Activated CD8-positive, alpha-beta T cell treated with anti-CD3 and anti-CD28 coated beads, Interleukin-2, amount 10 ng/mL, durations not matched to agents 7 days and 5 days (primary cell): Measurements from ENCODE around the gene PPP1R9B. TPM values are rescaled to one million over a fixed set of nuclear protein-coding genes. Genes with fewer than 3 reads are reported as not detected.

ENCODE experiments used
- ATAC-seq: fragments of 150-1000 bp; cut with Tn5 transposase; one replicate; pipeline ENCODE4 v1.10.0; 2021; ENCODE audit warnings: moderate library complexity
- CTCF ChIA-PET: fragments of 350-600 bp; sonication (Branson Sonifier 250); formaldehyde crosslinking; loops from one replicate; lab custom pipeline; 2021; ENCODE audit warnings: antibody characterized with exemption; lab: Charles Lee
- POLR2A ChIA-PET: fragments of 350-600 bp; sonication (Branson Sonifier 250); formaldehyde crosslinking; loops from one replicate; lab custom pipeline; 2021; ENCODE audit warnings: antibody characterized with exemption; lab: Charles Lee
- DNase-seq: peaks from one replicate; pipeline ENCODE4 v3.0.0-alpha.2; 2020
- H3K27ac Mint-ChIP-seq: one replicate; pipeline ENCODE4 v1.8.0; 2021; ENCODE audit warnings: mild to moderate bottlenecking, mixed read lengths
- H3K27me3 Mint-ChIP-seq: one replicate; pipeline ENCODE4 v1.8.0; 2021; ENCODE audit warnings: low read depth, mixed read lengths
- H3K36me3 Mint-ChIP-seq: one replicate; pipeline ENCODE4 v1.8.0; 2021; ENCODE audit warnings: low read depth, mixed read lengths
- H3K4me1 Mint-ChIP-seq: one replicate; pipeline ENCODE4 v1.8.0; 2021; ENCODE audit warnings: low read depth, mixed read lengths
- H3K4me3 Mint-ChIP-seq: one replicate; pipeline ENCODE4 v1.8.0; 2021; ENCODE audit warnings: mild to moderate bottlenecking, mixed read lengths
- H3K9me3 Mint-ChIP-seq: one replicate; pipeline ENCODE4 v1.8.0; 2022; ENCODE audit warnings: mixed read lengths; ENCODE audit not compliant: insufficient read depth
- total RNA-seq, 2 experiments: library from RNA; stranded (reverse); gene quantifications; one replicate each; pipeline ENCODE4 v1.2.3, GENCODE V29; 2021

The PPP1R9B gene
- total RNA-seq, 2 experiments from 2014 or later: 113 to 115 TPM

- Mint-ChIP-seq H3K27ac (no peak overlapping the region), H3K27me3 (no peaks in the 10 kb centered on the region), H3K4me3 (no peak overlapping the region), H3K4me1 (peaks cover 34% of the 10 kb centered on the region), H3K36me3 (peaks cover 2% of the 10 kb centered on the region), H3K9me3 (no peaks in the 10 kb centered on the region)
- DNase-seq (no peak), ATAC-seq (no peak)
- ChIA-PET CTCF (interaction anchor here (1.3 to 11.0 kb wide), 3 partner anchors 11 to 101 kb away, joined by 4 to 115 read pairs (median 24); no protein-coding TSS in a partner anchor), POLR2A (no interaction called here)
Measured at GRCh38 chr17:50098583-50098982, 51.9 kb downstream of the PPP1R9B start.

- ChIA-PET POLR2A (no interaction called here), CTCF (interaction anchor here (1.0 to 11.0 kb wide), 5 partner anchors 11 to 102 kb away, joined by 3 to 115 read pairs (median 4); no protein-coding TSS in a partner anchor)
- no peaks in the 10 kb centered on the region for H3K9me3 Mint-ChIP-seq
- H3K27me3 Mint-ChIP-seq: peaks cover 2% of the 10 kb centered on the region
- H3K4me3 Mint-ChIP-seq: no peak overlapping the region
- peaks cover 2% of the 10 kb centered on the region for H3K36me3 Mint-ChIP-seq
- H3K4me1 Mint-ChIP-seq: peaks cover 34% of the 10 kb centered on the region
- ATAC-seq: no peak
- H3K27ac Mint-ChIP-seq: peak overlapping the region; percentile 16
- DNase-seq: no peak
Measured at GRCh38 chr17:50097926-50098325, 52.6 kb downstream of the PPP1R9B start.

- ChIA-PET CTCF (interaction anchor here (1.0 to 11.0 kb wide), 5 partner anchors 10 to 102 kb away, joined by 3 to 115 read pairs (median 4); no protein-coding TSS in a partner anchor), POLR2A (no interaction called here)
- peaks cover 2% of the 10 kb centered on the region for H3K36me3 Mint-ChIP-seq
- H3K27me3 Mint-ChIP-seq: peaks cover 2% of the 10 kb centered on the region
- no peak overlapping the region for H3K27ac Mint-ChIP-seq
- no peak for ATAC-seq
- H3K4me1 Mint-ChIP-seq: peaks cover 34% of the 10 kb centered on the region
- H3K9me3 Mint-ChIP-seq: no peaks in the 10 kb centered on the region
- no peak for DNase-seq
- H3K4me3 Mint-ChIP-seq: no peak overlapping the region
Measured at GRCh38 chr17:50097455-50097854, 53.0 kb downstream of the PPP1R9B start.

- peaks cover 34% of the 10 kb centered on the region for H3K4me1 Mint-ChIP-seq
- peaks cover 2% of the 10 kb centered on the region for H3K27me3 Mint-ChIP-seq
- ChIA-PET POLR2A (no interaction called here), CTCF (interaction anchor here (1.1 to 11.0 kb wide), 3 partner anchors 9 to 42 kb away, joined by 3 to 115 read pairs (median 24); no protein-coding TSS in a partner anchor)
- H3K4me3 Mint-ChIP-seq: peak overlapping the region; percentile 86
- no peak for DNase-seq
- H3K9me3 Mint-ChIP-seq: no peaks in the 10 kb centered on the region
- no peak for ATAC-seq
- H3K27ac Mint-ChIP-seq: no peak overlapping the region
- H3K36me3 Mint-ChIP-seq: peaks cover 2% of the 10 kb centered on the region
Measured at GRCh38 chr17:50096758-50097157, 53.7 kb downstream of the PPP1R9B start.

GRCh38 chr17:50096092-50096491 is 54.4 kb downstream of the PPP1R9B start:
- Mint-ChIP-seq H3K27ac (no peak overlapping the region), H3K4me1 (peaks cover 34% of the 10 kb centered on the region), H3K9me3 (no peaks in the 10 kb centered on the region), H3K27me3 (peaks cover 2% of the 10 kb centered on the region), H3K36me3 (peaks cover 2% of the 10 kb centered on the region), H3K4me3 (peak overlapping the region; percentile 86)
- POLR2A ChIA-PET: no interaction called here
- DNase-seq (no peak), ATAC-seq (no peak)
- CTCF ChIA-PET: interaction anchor here (1.1 to 11.0 kb wide), 3 partner anchors 9 to 43 kb away, joined by 3 to 115 read pairs (median 24); no protein-coding TSS in a partner anchor

GRCh38 chr17:50095626-50096037 is 54.8 kb downstream of the PPP1R9B start:
- peaks cover 2% of the 10 kb centered on the region for H3K36me3 Mint-ChIP-seq
- no peaks in the 10 kb centered on the region for H3K9me3 Mint-ChIP-seq
- no peak for ATAC-seq
- peak overlapping the region; percentile 86 for H3K4me3 Mint-ChIP-seq
- ChIA-PET POLR2A (interaction anchor here (2.1 kb wide), 1 partner anchor 56 kb away, joined by 8 read pairs; no protein-coding TSS in a partner anchor), CTCF (interaction anchor here (1.1 to 11.0 kb wide), 5 partner anchors 8 to 105 kb away, joined by 3 to 115 read pairs (median 15); partner anchors contain the start of gene COL1A1)
- H3K27me3 Mint-ChIP-seq: peaks cover 2% of the 10 kb centered on the region
- H3K27ac Mint-ChIP-seq: peak overlapping the region; percentile 87
- peaks cover 33% of the 10 kb centered on the region for H3K4me1 Mint-ChIP-seq
- DNase-seq: no peak

GRCh38 chr17:50094753-50095619 is 55.5 kb downstream of the PPP1R9B start, which contains the start of gene PDK2:
Gene PDK2 (plus strand): TSS chr17:50095351. CDS start chr17:50095436, 85 bp downstream.
- peaks cover 27% of the 10 kb centered on the region for H3K4me1 Mint-ChIP-seq
- H3K27ac Mint-ChIP-seq: peak within 1 kb of the TSS; percentile 87
- peaks cover 2% of the 10 kb centered on the region for H3K27me3 Mint-ChIP-seq
- H3K9me3 Mint-ChIP-seq: no peaks in the 10 kb centered on the region
- ChIA-PET CTCF (interaction anchor here (0.7 to 11.0 kb wide), 68 partner anchors 8 to 538 kb away, joined by 3 to 115 read pairs (median 5); partner anchors contain the start of genes COL1A1, DLX3, ITGA3 and PPP1R9B), POLR2A (interaction anchor here (0.8 to 2.1 kb wide), 3 partner anchors 57 to 446 kb away, joined by 3 to 8 read pairs (median 4); no protein-coding TSS in a partner anchor)
- ATAC-seq (peak; percentile 96), DNase-seq (peak; percentile 97)
- peaks cover 2% of the 10 kb centered on the region for H3K36me3 Mint-ChIP-seq
- peak within 1 kb of the TSS; percentile 86 for H3K4me3 Mint-ChIP-seq

GRCh38 chr17:50094243-50094752 is 56.2 kb downstream of the PPP1R9B start:
- Mint-ChIP-seq H3K36me3 (peaks cover 2% of the 10 kb centered on the region), H3K4me3 (peak overlapping the region; percentile 86), H3K27me3 (peaks cover 2% of the 10 kb centered on the region), H3K27ac (peak overlapping the region; percentile 87), H3K9me3 (no peaks in the 10 kb centered on the region), H3K4me1 (peaks cover 23% of the 10 kb centered on the region)
- POLR2A ChIA-PET: interaction anchor here (0.6 to 2.1 kb wide), 5 partner anchors 15 to 447 kb away, joined by 3 to 8 read pairs (median 4); no protein-coding TSS in a partner anchor
- CTCF ChIA-PET: interaction anchor here (0.7 to 11.0 kb wide), 70 partner anchors 10 to 537 kb away, joined by 3 to 115 read pairs (median 5); partner anchors contain the start of genes COL1A1, DLX3, ITGA3 and PPP1R9B
- DNase-seq: peak; percentile 94
- ATAC-seq: peak; percentile 50

- no peak overlapping the region for H3K27ac Mint-ChIP-seq
- ATAC-seq (no peak), DNase-seq (no peak)
- H3K27me3 Mint-ChIP-seq: peaks cover 2% of the 10 kb centered on the region
- no peak overlapping the region for H3K4me3 Mint-ChIP-seq
- H3K36me3 Mint-ChIP-seq: peaks cover 2% of the 10 kb centered on the region
- no peaks in the 10 kb centered on the region for H3K9me3 Mint-ChIP-seq
- ChIA-PET POLR2A (interaction anchor here (0.6 to 2.1 kb wide), 4 partner anchors 16 to 447 kb away, joined by 3 to 8 read pairs (median 4); no protein-coding TSS in a partner anchor), CTCF (interaction anchor here (0.8 to 11.0 kb wide), 59 partner anchors 9 to 537 kb away, joined by 3 to 115 read pairs (median 6); partner anchors contain the start of genes COL1A1, ITGA3, PPP1R9B and SAMD14)
- H3K4me1 Mint-ChIP-seq: peaks cover 23% of the 10 kb centered on the region
Measured at GRCh38 chr17:50093807-50094206, 56.7 kb downstream of the PPP1R9B start.

- Mint-ChIP-seq H3K4me1 (peaks cover 23% of the 10 kb centered on the region), H3K27me3 (peaks cover 2% of the 10 kb centered on the region), H3K27ac (no peak overlapping the region), H3K36me3 (no peaks in the 10 kb centered on the region), H3K9me3 (no peaks in the 10 kb centered on the region), H3K4me3 (no peak overlapping the region)
- DNase-seq (no peak), ATAC-seq (no peak)
- ChIA-PET CTCF (interaction anchor here (0.6 to 11.0 kb wide), 18 partner anchors 11 to 203 kb away, joined by 3 to 115 read pairs (median 9); partner anchors contain the start of genes COL1A1, PPP1R9B and TMEM92), POLR2A (interaction anchor here (1.3 kb wide), 1 partner anchor 61 kb away, joined by 4 read pairs; no protein-coding TSS in a partner anchor)
Measured at GRCh38 chr17:50093246-50093645, 57.2 kb downstream of the PPP1R9B start.

- Mint-ChIP-seq H3K4me3 (no peak overlapping the region), H3K9me3 (no peaks in the 10 kb centered on the region), H3K27me3 (peaks cover 2% of the 10 kb centered on the region), H3K36me3 (no peaks in the 10 kb centered on the region), H3K4me1 (peaks cover 23% of the 10 kb centered on the region), H3K27ac (no peak overlapping the region)
- ChIA-PET POLR2A (interaction anchor here (0.5 kb wide), 1 partner anchor 20 kb away, joined by 3 read pairs; no protein-coding TSS in a partner anchor), CTCF (interaction anchor here (1.0 to 11.0 kb wide), 5 partner anchors 23 to 112 kb away, joined by 3 to 115 read pairs (median 5); no protein-coding TSS in a partner anchor)
- no peak for DNase-seq
- ATAC-seq: no peak
Measured at GRCh38 chr17:50091918-50092285, 58.6 kb downstream of the PPP1R9B start.
